HG03378 (cell line): Measurements from ENCODE around the gene SBK2.
"Not testable (repeated sequence)": the region's sequence is repeated elsewhere in the genome, so short reads cannot be mapped to it uniquely, and the experiment has no call there.

Source experiments
- ATAC-seq: cut with Tn5 transposase; IDR thresholded peaks from one replicate; pipeline ENCODE4 v1.9.1; 2021; ENCODE audit warnings: mild to moderate bottlenecking, moderate library complexity; ENCODE audit not compliant: unreplicated experiment

Gene SBK2

DNA sequence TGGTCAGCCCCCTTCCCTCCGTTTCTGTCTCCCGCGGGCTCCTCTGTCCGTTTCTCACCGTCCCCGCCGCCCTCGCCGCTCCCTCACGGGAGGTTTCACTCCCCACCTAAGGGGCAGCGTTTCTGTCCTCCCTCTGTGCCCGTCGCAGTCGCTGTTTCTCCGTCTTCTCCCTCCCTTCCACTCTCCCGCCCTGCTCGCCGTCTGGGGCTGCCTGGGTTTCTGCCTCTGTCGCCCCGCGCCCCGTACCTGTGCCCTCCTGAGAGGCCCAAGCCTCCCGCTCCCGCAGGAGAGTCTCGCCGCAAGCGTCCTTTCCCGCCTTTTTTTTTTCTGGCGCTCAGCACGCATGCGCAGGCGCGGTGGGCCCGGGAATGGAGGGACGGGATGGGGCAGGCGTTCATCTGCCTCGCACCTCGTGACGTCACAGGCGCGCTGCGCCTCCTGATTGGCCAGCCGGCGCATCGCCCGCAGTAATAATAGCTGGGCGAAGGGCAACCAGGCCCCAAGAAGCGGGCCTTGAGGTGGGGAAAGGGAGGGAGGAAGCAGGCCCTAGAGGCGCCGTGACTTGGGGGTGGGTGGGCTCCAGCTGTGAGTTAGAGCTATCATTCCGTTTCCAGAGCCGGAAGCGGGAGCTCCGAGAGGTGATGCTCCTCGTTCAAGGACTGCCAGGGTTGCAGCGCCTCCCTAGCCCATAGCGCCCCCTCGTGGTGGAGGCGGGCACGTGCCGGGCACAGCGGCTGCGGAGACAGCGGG is 33.3 kb downstream of the SBK2 start:
- peak; percentile 84 for ATAC-seq

GRCh38 chr19:55503157-55503501 is 33.8 kb downstream of the SBK2 start:
- ATAC-seq: no peak

- no peak for ATAC-seq
Measured at GRCh38 chr19:55502197-55502952, 34.6 kb downstream of the SBK2 start.

GRCh38 chr19:55500368-55500952 is 36.5 kb downstream of the SBK2 start:
- no peak for ATAC-seq

DNA sequence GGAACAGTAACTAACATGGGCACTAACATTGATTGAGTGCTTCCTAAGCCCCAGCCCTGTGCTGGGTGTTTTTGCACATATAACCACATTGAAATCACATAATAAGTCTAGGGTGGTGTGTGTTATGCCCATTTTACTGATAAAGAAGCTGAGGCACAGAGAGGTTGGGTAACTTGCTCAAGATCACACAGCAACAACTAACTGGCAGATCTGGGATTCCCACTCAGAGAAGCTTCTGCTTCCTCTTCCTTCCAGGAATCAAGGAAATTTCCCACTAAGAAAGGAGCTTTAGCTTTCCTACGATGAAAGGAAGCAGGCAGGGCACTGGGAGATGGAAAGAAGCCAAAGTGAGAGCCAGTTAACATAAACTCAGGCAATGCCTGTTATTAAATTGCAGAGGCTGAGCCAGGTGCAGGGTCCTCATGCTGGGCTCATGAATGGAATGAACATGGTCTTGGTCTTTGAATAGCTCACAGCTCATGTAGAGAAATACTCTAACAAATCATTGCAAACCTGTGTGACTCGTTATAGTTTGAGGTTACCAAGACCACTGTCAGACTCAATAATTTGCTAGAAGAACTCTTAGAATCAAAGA is 38.6 kb downstream of the SBK2 start:
- no peak for ATAC-seq

- no peak for ATAC-seq
Measured at GRCh38 chr19:55497763-55498162, 39.2 kb downstream of the SBK2 start.

DNA sequence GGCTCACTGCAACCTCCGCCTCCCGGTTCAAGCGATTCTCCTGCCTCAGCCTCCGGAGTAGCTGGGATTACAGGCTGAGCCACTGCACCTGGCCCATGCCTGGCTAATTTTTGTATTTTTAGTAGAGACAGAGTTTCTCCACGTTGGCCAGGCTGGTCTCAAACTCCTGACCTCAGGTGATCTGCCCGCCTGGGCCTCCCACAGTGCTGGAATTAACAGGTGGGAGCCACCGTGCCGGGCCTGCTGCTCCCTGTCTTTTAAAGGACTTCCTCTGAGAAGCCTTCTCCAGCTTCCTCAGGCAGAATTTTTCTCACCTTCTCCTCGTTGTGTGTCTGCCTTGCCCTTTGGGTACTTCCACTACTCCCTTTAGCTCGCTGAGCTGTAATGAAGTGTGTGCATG is 40.1 kb downstream of the SBK2 start:
- ATAC-seq: not testable (repeated sequence)

- no peak for ATAC-seq
Measured at GRCh38 chr19:55495646-55496349, 41.1 kb downstream of the SBK2 start.

GRCh38 chr19:55494172-55494761 is 42.7 kb downstream of the SBK2 start:
- ATAC-seq: no peak

- ATAC-seq: no peak
Measured at GRCh38 chr19:55493645-55494171, 43.2 kb downstream of the SBK2 start.

GRCh38 chr19:55493052-55493644 is 43.8 kb downstream of the SBK2 start:
- ATAC-seq: no peak

GRCh38 chr19:55492362-55492944 is 44.5 kb downstream of the SBK2 start:
- no peak for ATAC-seq

GRCh38 chr19:55491546-55492360 is 45.2 kb downstream of the SBK2 start:
- ATAC-seq: no peak

- ATAC-seq: no peak
Measured at GRCh38 chr19:55490478-55491432, 46.2 kb downstream of the SBK2 start.

DNA sequence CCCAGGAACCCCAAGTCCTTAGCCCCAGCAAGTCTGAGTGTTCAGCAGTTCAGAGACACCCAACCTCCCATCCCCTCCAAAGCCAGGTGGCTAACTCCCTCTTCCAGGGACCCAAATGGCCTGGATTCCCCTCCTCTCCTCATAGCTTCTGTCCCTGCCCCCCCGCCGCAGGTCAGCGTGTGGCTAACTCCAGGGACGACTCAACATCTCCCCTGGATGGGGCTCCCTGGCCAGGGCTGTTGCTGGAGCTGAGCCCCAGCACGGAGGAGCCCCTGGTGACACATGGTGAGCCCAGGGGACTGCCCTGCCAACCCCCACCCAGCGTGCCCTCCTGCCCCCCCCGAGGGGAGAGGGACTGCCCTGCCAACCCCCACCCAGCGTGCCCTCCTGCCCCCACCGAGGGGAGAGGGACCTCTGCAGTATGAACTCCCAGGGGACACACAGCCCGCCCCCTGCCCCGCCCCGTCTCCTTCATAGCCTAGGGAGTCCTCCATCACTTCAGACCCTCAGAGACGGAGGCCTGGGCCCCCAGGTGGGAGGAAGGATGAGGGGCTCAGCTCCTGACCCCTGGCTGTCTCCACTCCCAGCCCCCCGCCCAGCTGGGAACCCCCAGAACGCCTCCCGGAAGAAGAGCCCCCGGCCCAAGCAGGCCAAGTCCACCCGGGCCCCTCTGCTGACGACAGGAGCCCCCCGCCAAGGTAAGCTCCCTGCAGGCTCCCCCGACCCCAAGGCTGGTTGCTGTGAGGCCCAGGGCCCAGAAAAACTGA is 47.0 kb downstream of the SBK2 start:
- ATAC-seq: no peak

GRCh38 chr19:55488986-55489710 is 47.8 kb downstream of the SBK2 start:
- ATAC-seq: no peak
